H9 (cell line): Measurements from ENCODE around the gene NRP1. TPM values are rescaled to one million over a fixed set of nuclear protein-coding genes. Genes with fewer than 3 reads are reported as not detected.

Experiments
- DNase-seq: peaks from one replicate; pipeline ENCODE4 v3.0.0-alpha.2; 2017
- H2AFZ ChIP-seq: one replicate; pipeline ENCODE4 v1.6.1; 2013; ENCODE audit warnings: mild to moderate bottlenecking, low read length, control low read depth, moderate library complexity
- H2AK5ac ChIP-seq: 2 replicates; pipeline ENCODE4 v1.6.1; 2013; ENCODE audit warnings: low read length, control low read depth, mixed read lengths; ENCODE audit not compliant: insufficient read length
- H2BK120ac ChIP-seq: one replicate; pipeline ENCODE4 v1.6.1; 2013; ENCODE audit warnings: low read depth, mild to moderate bottlenecking, low read length, control low read depth, inconsistent platforms; ENCODE audit not compliant: poor library complexity, severe bottlenecking
- H2BK12ac ChIP-seq: 2 replicates; pipeline ENCODE4 v1.6.1; 2013; ENCODE audit warnings: low read length, control low read depth, mixed read lengths, low read depth; ENCODE audit not compliant: insufficient read length
- H2BK15ac ChIP-seq: 2 replicates; pipeline ENCODE4 v1.6.1; 2013; ENCODE audit warnings: low read depth, low read length, control low read depth
- H2BK20ac ChIP-seq: one replicate; pipeline ENCODE4 v1.6.1; 2013; ENCODE audit warnings: low read depth, mild to moderate bottlenecking, low read length, control low read depth, inconsistent platforms; ENCODE audit not compliant: poor library complexity, severe bottlenecking
- H2BK5ac ChIP-seq: 2 replicates; pipeline ENCODE4 v1.6.1; 2013; ENCODE audit warnings: low read length, control low read depth, mixed read lengths; ENCODE audit not compliant: insufficient read length
- H3K14ac ChIP-seq: 2 replicates; pipeline ENCODE4 v1.6.1; 2013; ENCODE audit warnings: low read length, control low read depth; ENCODE audit not compliant: insufficient read depth
- H3K18ac ChIP-seq: 2 replicates; pipeline ENCODE4 v1.6.1; 2013; ENCODE audit warnings: low read depth, mild to moderate bottlenecking, mixed read lengths, low read length, control low read depth; ENCODE audit not compliant: insufficient read length
- H3K23ac ChIP-seq: 2 replicates; pipeline ENCODE4 v1.6.1; 2013; ENCODE audit warnings: low read length, control low read depth, mixed read lengths, low read depth; ENCODE audit not compliant: insufficient read length
- H3K23me2 ChIP-seq: 2 replicates; pipeline ENCODE4 v1.6.1; 2013; ENCODE audit warnings: low read depth, mild to moderate bottlenecking, mixed read lengths, low read length, control low read depth; ENCODE audit not compliant: insufficient read length, poor library complexity, severe bottlenecking
- H3K27ac ChIP-seq: 2 replicates; pipeline ENCODE4 v1.5.1; 2013; ENCODE audit warnings: low read length, control low read depth, mixed read lengths, low read depth; ENCODE audit not compliant: insufficient read length
- H3K27me3 ChIP-seq: 2 replicates; pipeline ENCODE4 v1.6.1; 2013; ENCODE audit warnings: low read length, control low read depth, inconsistent platforms; ENCODE audit not compliant: insufficient read depth
- H3K4ac ChIP-seq: 2 replicates; pipeline ENCODE4 v1.6.1; 2013; ENCODE audit warnings: low read depth, mild to moderate bottlenecking, control low read depth, inconsistent platforms, low read length, moderate library complexity
- H3K4me1 ChIP-seq: 2 replicates; pipeline ENCODE4 v1.6.1; 2013; ENCODE audit warnings: low read length, control low read depth, inconsistent platforms; ENCODE audit not compliant: insufficient read depth
- H3K4me2 ChIP-seq: 2 replicates; pipeline ENCODE4 v1.6.1; 2013; ENCODE audit warnings: low read length, control low read depth, mixed read lengths; ENCODE audit not compliant: insufficient read length, insufficient read depth
- H3K56ac ChIP-seq: 2 replicates; pipeline ENCODE4 v1.6.1; 2013; ENCODE audit warnings: low read depth, mild to moderate bottlenecking, mixed read lengths, low read length, control low read depth; ENCODE audit not compliant: insufficient read length
- H3K79me1 ChIP-seq: 2 replicates; pipeline ENCODE4 v1.6.1; 2013; ENCODE audit warnings: low read depth, mild to moderate bottlenecking, moderate library complexity, low read length, control low read depth, inconsistent platforms; ENCODE audit not compliant: insufficient read depth, poor library complexity, severe bottlenecking
- H3K79me2 ChIP-seq: 2 replicates; pipeline ENCODE4 v1.6.1; 2013; ENCODE audit warnings: low read length, control low read depth, inconsistent platforms; ENCODE audit not compliant: insufficient read depth
- H3K9ac ChIP-seq: 2 replicates; pipeline ENCODE4 v1.6.1; 2013; ENCODE audit warnings: low read length, control low read depth, mixed read lengths; ENCODE audit not compliant: insufficient read length; ENCODE audit errors: extremely low read depth
- H3K9me3 ChIP-seq: one replicate; pipeline ENCODE4 v1.6.1; 2013; ENCODE audit warnings: low read depth, low read length, inconsistent platforms; ENCODE audit not compliant: control insufficient read depth
- H3T11ph ChIP-seq: one replicate; pipeline ENCODE4 v1.6.1; 2013; ENCODE audit warnings: mild to moderate bottlenecking, low read length, control low read depth, inconsistent platforms
- H4K20me1 ChIP-seq: one replicate; pipeline ENCODE4 v1.6.1; 2013; ENCODE audit not compliant: control insufficient read depth, insufficient read length, insufficient read depth
- H4K5ac ChIP-seq: 2 replicates; pipeline ENCODE4 v1.6.1; 2013; ENCODE audit warnings: low read depth, mild to moderate bottlenecking, mixed read lengths, low read length, control low read depth; ENCODE audit not compliant: insufficient read length
- H4K8ac ChIP-seq: replicated peaks from 2 replicates; pipeline ENCODE4 v1.6.1; 2013; ENCODE audit warnings: low read length, control low read depth, mixed read lengths, low read depth; ENCODE audit not compliant: insufficient read length
- H4K91ac ChIP-seq: 2 replicates; pipeline ENCODE4 v1.6.1; 2013; ENCODE audit warnings: low read depth, mild to moderate bottlenecking, moderate library complexity, mixed read lengths, low read length, control low read depth; ENCODE audit not compliant: insufficient read length
- H3K27ac Mint-ChIP-seq, 3 experiments: 2 replicates in 2 of 3; 3 replicates in 1 of 3; pipeline ENCODE4 v1.8.0; 2020 to 2021; ENCODE audit warnings: mixed read lengths in 3 of 3, mild to moderate bottlenecking in 1 of 3, moderate library complexity in 1 of 3
- H3K27me3 Mint-ChIP-seq: 2 replicates; pipeline ENCODE4 v1.8.0; 2021; ENCODE audit warnings: low read depth, mild to moderate bottlenecking, moderate library complexity, mixed read lengths
- H3K36me3 Mint-ChIP-seq, 3 experiments: 2 replicates in 2 of 3; 3 replicates in 1 of 3; pipeline ENCODE4 v1.8.0; 2020 to 2021; ENCODE audit warnings: low read depth in 3 of 3, mixed read lengths in 3 of 3; ENCODE audit not compliant: insufficient read depth in 1 of 3
- H3K4me1 Mint-ChIP-seq, 2 experiments: 2 replicates each; pipeline ENCODE4 v1.8.0; 2020; ENCODE audit warnings: mixed read lengths in 2 of 2
- H3K4me3 Mint-ChIP-seq, 2 experiments: 2 replicates in 1 of 2; 3 replicates in 1 of 2; pipeline ENCODE4 v1.8.0; 2020 to 2021; ENCODE audit warnings: mild to moderate bottlenecking in 2 of 2, mixed read lengths in 2 of 2, moderate library complexity in 1 of 2
- H3K9me3 Mint-ChIP-seq, 2 experiments: 2 replicates in 1 of 2; 3 replicates in 1 of 2; pipeline ENCODE4 v1.8.0; 2020; ENCODE audit warnings: mild to moderate bottlenecking in 2 of 2, mixed read lengths in 2 of 2, moderate library complexity in 1 of 2
- WGBS: extraction: QIAGEN DNeasy Blood & Tissue Kit; methylation state at CpG from one replicate; pipeline ENCODE4 v1.1.7; 2013; ENCODE audit warnings: missing lambda C conversion rate, low lambda C conversion rate, mixed read lengths; ENCODE audit not compliant: insufficient read length; ENCODE audit errors: extremely low coverage; 5-methylcytosine and 5-hydroxymethylcytosine counted together
- total RNA-seq: library from RNA; stranded (reverse); gene quantifications from 2 replicates; pipeline ENCODE4 v1.2.1, GENCODE V29; 2021
- TF ChIP-seq, protein P1 (sequence below): fragments of 200-600 bp; sonication (generic); conservative IDR thresholded peaks from 3 replicates; pipeline ENCODE4 v1.8.0; 2021; ENCODE audit warnings: antibody characterized with exemption, mild to moderate bottlenecking

The NRP1 gene
- total RNA-seq, 1 experiment from 2014 or later: 4.6 TPM

DNA sequence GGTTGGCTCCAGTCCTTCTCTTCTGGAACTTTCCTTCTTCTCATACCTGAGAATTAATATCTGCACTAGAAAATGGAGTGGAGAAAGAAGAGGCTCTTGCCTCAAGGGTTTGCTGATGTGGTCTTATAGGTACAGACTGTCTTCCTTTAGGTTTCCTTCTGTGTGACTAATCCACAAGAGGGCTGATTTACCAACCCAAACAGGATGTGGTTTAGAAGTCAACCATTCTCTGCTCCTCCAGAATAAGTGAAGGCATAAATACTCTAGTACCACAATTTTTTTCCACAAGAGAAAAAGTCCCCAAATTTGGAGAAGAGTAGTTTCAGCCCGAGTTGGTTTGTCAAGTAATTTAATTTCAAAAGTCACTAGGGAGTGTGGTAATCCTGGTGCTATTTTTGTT is 85.8 kb downstream of the NRP1 start:
- no peak overlapping the region for H3K4me3 Mint-ChIP-seq
- Histone ChIP-seq H4K91ac (no peak overlapping the region), H3K27me3 (no peaks in the 10 kb centered on the region), H3K27ac (no peak overlapping the region), H2BK120ac (no peak overlapping the region), H3K4ac (no peak overlapping the region), H3T11ph (no peak overlapping the region), H2AK5ac (no peak overlapping the region), H3K9ac (no peak overlapping the region), H3K4me1 (no peaks in the 10 kb centered on the region), H2BK12ac (no peak overlapping the region), H4K20me1 (no peaks in the 10 kb centered on the region), H2BK15ac (no peak overlapping the region), H2BK5ac (no peak overlapping the region), H3K18ac (no peak overlapping the region), H3K14ac (no peak overlapping the region), H3K23me2 (no peaks in the 10 kb centered on the region), H4K5ac (no peak overlapping the region), H3K9me3 (no peaks in the 10 kb centered on the region), H4K8ac (no peak overlapping the region), H3K79me2 (no peaks in the 10 kb centered on the region), H3K79me1 (no peaks in the 10 kb centered on the region), H3K56ac (no peak overlapping the region), H2BK20ac (no peak overlapping the region), H3K23ac (no peak overlapping the region), H3K4me2 (no peak overlapping the region), H2AFZ (no peak overlapping the region)
- H3K27me3 Mint-ChIP-seq: no peaks in the 10 kb centered on the region
- no peaks in the 10 kb centered on the region for H3K9me3 Mint-ChIP-seq
- no peaks in the 10 kb centered on the region; a peak in 1 of 7 replicates for H3K36me3 Mint-ChIP-seq
- no peak for DNase-seq
- no CpG with 5 or more reads among the region's 1 CpG for WGBS
- TF ChIP-seq, protein P1, sequence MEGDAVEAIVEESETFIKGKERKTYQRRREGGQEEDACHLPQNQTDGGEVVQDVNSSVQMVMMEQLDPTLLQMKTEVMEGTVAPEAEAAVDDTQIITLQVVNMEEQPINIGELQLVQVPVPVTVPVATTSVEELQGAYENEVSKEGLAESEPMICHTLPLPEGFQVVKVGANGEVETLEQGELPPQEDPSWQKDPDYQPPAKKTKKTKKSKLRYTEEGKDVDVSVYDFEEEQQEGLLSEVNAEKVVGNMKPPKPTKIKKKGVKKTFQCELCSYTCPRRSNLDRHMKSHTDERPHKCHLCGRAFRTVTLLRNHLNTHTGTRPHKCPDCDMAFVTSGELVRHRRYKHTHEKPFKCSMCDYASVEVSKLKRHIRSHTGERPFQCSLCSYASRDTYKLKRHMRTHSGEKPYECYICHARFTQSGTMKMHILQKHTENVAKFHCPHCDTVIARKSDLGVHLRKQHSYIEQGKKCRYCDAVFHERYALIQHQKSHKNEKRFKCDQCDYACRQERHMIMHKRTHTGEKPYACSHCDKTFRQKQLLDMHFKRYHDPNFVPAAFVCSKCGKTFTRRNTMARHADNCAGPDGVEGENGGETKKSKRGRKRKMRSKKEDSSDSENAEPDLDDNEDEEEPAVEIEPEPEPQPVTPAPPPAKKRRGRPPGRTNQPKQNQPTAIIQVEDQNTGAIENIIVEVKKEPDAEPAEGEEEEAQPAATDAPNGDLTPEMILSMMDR: no peak
- no peak overlapping the region for H3K27ac Mint-ChIP-seq
- H3K4me1 Mint-ChIP-seq: no peaks in the 10 kb centered on the region
